Activated T-cell treated with anti-CD3 and anti-CD28 coated beads, Interleukin-2, amount 50 U/mL, for 1 hour (primary cell): ENCODE results near the gene TMEM109.

Experiments used
- DNase-seq: peaks from one replicate; pipeline ENCODE4 v3.0.0-alpha.2; 2020

Gene TMEM109

DNA sequence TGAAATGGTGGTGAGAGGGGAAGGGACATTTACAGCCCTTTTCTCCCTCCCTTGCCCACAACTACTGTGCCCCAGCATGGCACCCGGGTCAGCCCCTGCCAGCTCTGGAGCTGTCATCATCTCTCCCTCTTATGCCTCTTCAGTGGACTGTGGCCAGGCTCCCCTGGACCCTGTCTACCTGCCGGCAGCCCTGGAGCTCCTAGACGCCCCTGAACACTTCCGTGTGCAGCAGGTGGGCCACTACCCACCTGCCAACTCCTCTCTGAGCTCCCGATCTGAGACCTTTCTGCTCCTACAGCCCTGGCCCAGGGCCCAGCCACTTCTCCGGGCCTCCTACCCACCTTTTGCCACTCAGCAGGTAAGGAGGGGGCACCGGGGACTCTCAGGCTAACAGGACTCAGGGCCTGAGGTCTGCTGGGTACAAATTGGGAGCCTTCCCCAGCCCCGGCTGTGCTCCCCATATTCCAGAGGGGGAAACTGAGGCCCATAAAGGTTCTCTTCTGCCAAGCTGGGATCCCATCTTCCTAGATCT is 13.2 kb downstream of the TMEM109 start:
- no peak for DNase-seq

- no peak for DNase-seq
These were observed 13.6 kb downstream of the TMEM109 start for GRCh38 chr11:60927600-60927999.

DNA sequence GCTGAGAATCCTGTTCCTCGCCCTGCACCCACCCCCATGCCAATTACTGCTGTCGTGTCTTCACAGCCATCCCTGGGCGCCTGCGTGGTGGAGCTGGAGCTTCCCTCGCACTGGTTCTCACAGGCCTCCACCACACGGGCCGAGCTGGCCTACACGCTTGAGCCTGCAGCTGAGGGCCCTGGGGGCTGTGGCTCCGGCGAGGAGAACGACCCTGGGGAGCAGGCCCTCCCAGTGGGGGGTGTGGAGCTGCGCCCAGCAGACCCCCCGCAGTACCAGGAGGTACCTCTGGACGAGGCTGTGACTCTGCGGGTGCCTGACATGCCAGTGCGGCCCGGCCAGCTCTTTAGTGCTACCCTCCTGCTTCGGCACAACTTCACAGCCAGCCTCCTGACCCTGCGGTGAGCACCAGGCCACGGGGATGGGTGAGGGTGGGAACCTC is 14.6 kb downstream of the TMEM109 start:
- no peak for DNase-seq

GRCh38 chr11:60929764-60930163 is 15.8 kb downstream of the TMEM109 start:
- no peak for DNase-seq

DNA sequence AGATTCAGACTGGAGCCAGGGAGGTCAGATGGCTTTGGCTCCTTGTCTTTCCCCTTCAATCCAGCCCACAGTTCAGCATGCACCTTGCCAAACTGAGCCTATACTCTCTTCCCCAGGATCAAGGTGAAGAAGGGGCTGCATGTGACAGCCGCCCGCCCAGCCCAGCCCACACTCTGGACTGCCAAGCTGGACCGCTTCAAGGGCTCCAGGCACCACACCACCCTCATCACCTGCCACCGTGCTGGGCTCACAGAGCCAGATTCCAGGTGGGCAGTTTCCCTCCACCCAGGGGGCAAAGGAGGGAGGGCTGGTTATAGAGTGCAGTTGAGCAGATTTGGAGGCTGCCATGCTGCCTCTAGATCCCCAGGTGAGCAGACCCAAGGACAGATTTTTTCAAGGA is 16.4 kb downstream of the TMEM109 start:
- no peak for DNase-seq

- DNase-seq, result no peak
These were observed 18.0 kb downstream of the TMEM109 start for GRCh38 chr11:60931917-60932316.

DNA sequence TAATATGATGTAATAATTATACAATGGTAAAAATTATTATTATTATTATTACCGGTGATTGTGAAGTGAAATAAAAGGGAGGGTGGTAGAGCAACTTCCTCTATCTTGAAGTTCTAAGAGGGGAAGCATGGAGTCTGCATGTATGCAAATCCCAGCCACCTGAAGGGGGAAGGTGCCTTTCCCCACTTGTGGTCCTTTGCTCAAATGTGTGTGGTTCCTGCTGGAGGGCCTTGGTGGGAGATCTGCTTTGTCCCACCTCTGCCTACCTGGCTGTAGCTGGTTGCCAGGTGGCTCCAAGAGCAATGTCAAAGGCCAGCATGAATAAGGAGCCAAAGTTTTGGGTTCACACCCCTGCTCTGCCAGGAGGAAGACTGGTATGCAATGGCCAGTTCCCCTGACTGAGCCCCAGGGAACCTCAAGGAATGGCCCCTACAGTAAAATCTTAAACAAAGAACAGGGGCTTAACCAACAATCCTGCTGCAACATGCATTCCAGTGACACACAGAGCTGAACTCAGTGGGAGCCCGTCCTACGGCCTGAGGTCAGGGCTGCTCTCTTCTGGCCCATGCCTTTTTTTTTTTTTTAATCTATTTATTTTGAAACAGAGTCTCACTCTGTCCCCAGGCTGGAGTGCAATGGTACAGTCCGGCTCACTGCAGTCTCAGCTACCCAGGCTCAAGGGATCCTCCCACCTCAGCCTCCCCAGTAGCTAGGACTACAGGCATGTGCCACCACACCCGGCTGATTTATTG is 18.8 kb downstream of the TMEM109 start:
- DNase-seq, result no peak

DNA sequence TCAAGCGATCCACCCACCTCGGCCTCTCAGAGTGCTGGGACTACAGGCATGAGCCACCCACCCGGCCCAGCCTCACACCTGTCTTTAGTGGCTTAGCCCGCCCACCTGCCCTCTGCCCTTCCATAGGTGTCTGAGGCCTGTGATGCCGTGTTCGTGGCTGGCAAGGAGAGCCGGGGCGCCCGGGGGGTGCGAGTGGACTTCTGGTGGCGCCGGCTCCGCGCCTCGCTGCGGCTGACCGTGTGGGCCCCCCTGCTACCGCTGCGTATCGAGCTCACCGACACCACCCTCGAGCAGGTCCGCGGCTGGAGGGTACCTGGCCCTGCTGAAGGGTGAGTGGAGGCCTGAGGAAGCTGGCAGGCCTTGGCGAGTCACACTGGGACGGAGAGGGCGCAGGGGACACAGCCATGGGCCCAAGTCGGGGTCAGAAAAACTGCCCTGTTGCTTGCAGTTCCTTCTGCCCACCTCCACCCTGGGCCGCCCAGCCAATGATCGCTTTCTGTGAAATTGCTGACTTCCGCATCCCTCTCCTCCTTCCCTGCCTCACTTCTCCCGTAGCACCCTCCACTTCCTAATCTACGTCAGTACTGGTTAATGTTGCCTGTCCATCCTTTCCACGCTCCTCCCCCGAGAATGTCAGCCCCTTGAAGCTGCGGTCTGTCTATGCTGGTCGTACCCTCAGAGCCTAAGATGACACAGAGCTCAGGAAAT is 19.6 kb downstream of the TMEM109 start:
- DNase-seq, result no peak

DNA sequence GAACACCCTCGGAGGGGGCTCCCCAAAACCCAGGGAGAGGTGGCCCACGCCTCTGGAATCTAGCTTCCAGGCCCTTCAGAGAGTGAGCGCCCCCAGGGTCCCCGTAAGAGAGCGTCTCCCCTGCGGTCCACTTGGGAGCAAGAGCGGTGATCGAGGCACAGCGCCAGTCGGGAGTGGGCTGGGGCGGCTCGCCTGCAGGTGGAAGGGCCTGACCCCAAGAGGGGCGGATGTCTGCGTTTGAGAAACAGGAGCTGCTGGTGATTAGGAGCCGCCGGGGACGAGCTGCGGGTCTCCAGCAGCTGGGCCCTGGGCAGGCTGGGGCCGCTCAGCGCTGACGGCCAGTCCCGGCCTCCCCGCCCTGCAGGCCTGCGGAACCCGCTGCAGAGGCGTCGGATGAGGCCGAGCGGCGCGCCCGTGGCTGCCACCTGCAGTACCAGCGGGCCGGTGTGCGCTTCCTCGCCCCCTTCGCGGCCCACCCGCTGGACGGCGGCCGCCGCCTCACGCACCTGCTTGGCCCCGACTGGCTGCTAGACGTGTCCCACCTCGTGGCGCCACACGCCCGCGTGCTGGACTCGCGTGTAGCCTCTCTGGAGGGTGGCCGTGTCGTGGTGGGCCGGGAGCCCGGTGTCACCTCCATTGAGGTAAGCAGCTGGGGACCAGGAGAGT is 20.3 kb downstream of the TMEM109 start:
- no peak for DNase-seq

- DNase-seq, result no peak
These were observed 21.0 kb downstream of the TMEM109 start for GRCh38 chr11:60934790-60935605.

GRCh38 chr11:60935676-60936442 is 21.9 kb downstream of the TMEM109 start:
- no peak for DNase-seq

DNA sequence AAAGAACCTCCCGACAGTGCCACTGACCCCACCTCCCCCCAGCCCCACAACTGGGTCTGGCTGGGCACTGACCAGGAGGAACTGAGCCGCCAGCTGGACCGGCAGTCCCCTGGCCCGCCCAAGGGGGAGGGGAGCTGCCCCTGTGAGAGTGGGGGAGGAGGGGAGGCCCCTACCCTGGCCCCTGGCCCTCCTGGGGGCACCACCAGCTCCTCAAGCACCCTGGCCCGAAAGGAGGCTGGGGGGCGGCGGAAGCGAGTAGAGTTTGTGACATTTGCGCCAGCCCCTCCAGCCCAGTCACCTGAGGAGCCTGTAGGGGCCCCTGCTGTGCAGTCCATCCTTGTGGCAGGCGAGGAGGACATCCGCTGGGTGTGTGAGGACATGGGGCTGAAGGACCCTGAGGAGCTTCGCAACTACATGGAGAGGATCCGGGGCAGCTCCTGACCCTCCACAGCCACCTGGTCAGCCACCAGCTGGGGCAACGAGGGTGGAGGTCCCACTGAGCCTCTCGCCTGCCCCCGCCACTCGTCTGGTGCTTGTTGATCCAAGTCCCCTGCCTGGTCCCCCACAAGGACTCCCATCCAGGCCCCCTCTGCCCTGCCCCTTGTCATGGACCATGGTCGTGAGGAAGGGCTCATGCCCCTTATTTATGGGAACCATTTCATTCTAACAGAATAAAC is 22.6 kb downstream of the TMEM109 start:
- DNase-seq, result no peak

DNA sequence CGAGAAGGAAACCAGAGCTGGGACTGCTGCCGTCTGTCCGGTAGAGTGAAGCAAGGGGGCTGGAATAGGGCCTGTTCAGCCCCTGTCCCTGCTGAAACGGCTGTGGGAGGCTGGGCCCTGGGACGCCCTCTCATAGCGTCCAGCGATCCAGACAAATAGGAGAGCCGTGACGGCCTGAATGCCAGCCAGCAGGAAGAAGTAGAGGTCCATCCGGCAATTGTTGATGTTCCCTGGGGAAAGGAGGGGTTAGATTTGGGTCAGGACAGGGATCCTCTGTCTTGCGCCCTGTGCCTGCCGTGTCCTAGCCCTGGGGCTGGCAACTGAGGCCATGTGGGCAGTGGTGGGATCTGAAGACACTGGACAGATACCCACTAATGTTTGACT is 23.2 kb downstream of the TMEM109 start:
- no peak for DNase-seq

DNA sequence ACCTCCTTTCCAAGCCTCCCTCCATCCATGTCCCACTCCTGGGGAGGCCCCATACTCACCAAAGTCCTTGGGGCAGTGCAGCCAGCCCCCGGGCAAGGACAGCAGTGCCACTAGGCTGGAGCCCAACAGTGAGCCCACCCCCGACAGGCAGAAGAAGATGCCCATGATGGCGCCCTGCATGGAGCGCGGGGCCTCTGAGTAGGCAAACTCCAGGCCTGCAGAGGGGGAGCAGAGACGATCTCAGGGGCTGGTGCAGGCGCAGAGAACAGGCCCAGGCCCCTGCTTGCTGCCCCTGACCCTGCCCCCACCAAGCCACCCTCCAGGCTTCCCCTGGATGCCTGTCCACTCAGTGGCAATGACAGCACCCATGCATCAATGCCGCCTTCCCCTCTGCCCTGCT is 23.9 kb downstream of the TMEM109 start:
- no peak for DNase-seq

- DNase-seq, result no peak
These were observed 24.5 kb downstream of the TMEM109 start for GRCh38 chr11:60938500-60938899.

DNA sequence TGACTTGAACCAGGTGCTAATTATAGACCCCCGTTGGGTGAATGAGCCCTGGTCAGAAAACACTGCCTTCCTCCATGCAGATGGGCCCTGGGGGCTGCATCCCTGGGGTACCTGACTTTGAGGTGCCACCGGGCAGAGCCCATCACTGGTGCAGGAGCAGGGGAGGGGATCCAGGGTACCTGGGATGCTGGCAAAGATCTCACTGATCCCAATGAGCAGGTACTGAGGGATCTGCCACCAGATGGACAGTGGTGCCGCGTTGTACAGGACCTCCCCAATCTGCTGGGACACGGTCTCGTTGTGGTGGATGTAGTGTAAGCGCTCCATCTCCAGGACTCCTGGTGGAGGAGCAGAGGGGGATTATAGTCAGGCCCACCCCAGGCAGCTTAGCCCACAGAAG is 25.3 kb downstream of the TMEM109 start:
- DNase-seq, result no peak

DNA sequence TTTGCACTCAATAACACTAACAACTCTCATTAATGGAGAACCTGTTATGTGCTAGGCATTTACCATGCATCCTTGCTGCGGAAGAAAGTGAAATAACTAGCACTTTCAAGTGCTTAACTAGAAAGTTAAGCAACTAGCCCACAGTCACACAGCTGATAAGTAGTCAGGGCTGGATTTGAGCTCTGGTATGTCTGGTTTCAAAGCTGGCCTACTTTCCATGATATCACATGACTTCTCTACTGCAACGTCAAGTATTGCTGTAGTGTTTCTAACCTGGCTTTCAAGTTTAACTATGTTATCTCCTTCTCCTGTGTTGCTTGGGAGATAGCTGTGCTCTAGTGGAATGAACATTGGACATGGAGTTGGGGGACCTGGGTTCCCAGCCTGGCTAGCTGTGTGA is 25.9 kb downstream of the TMEM109 start:
- DNase-seq, result no peak

- no peak for DNase-seq
These were observed 27.6 kb downstream of the TMEM109 start for GRCh38 chr11:60941371-60942119.

DNA sequence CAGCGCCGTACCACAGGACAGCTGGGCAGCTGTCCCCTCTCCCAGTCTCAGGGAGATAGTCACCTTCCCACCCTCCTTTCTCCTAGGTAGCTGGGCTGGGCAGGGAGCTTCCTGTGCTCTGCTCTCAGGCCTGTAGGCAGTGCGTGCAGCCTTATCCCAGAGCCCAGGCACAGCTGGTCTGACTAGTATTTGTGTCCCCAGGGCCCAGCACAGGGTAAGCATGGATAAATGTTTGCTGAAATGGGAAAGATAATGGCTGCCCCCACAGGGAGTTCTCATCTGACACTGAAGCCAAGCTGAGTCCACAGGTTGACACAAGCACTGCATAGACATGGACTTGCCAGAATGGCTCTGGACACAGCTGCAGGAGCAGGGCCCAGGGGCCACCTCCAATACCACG is 28.3 kb downstream of the TMEM109 start:
- no peak for DNase-seq

DNA sequence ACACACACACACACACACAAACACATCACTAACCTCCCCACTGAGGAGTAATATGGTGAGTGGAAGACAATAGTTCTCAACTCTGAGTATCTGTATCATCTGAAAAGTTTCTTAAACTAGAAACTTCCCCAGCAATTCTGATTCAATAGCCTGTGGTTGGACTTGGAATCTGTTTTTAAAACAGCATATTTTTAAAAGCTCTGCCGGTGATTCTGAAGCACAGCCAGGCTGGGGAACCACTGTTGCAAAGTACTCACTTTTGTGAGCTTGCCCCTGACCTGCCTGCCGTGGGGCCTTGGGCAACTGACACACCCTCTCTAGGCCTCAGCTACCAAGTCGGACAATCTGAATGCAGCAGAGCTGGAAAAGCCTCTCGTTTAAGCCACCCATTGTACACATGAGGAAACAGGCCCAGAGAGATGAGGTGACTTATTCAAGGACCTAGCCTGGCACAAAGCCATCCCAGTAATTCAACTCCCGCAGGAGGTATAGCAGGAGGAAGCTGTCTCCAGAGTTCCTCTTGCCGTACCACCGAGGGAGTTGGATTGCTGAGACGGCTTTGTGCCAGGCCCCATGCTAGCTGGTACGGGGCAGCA is 29.1 kb downstream of the TMEM109 start:
- DNase-seq, result no peak
